COLO668 (cell line): ENCODE results near the gene SLC7A9.
"Not testable (repeated sequence)": the region's sequence is repeated elsewhere in the genome, so short reads cannot be mapped to it uniquely, and the experiment has no call there.

Source experiments
- DNase-seq: peaks from one replicate; lab custom pipeline; 2025; ENCODE audit not compliant: unreplicated experiment; lab: John Stamatoyannopoulos, UW

Gene SLC7A9

GRCh38 chr19:32864318-32865007, 5.1 kb downstream of the SLC7A9 start:
- no peak for DNase-seq

DNA sequence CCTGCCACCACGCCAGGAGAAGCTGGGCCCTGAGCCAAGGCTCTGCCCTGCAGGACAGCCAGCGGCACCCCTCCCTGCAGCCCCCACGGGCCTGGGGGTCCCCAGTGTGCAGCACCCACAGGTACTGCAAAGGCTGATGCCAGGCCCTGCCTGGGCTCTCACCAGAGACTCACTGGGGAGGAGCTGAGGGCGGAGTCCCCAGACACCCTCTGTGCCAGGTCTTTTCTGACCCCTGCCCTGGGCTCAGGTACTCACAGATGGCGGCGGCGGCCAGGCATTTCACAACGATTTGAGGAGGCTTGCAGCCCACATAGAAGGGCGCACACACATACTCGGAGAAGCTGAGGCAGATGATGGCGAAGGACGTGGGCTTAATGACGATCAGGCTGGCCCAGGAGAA, 5.7 kb downstream of the SLC7A9 start:
- no peak for DNase-seq

DNA sequence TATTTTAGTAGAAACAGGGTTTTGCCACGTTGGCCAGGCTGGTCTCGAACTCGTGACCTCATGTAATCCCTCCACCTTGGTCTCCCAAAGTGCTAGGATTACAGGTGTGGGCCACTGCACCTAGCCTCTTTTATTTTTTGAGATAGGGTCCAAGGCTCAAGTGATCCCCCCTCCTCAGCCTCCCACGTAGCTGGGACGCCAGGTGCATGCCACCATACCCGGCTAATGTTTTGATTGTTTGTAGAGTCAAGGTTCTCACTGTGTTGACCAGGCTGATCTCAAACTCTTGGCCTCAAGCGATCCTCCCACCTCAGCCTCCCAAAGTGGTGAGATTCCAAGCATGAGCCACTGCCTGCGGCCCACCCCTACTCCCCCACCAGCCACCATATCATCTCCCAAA, 6.3 kb downstream of the SLC7A9 start:
- no peak for DNase-seq

- no peak for DNase-seq
Measured at GRCh38 chr19:32862741-32863140, 6.8 kb downstream of the SLC7A9 start.

GRCh38 chr19:32862173-32862572, 7.4 kb downstream of the SLC7A9 start:
- DNase-seq = no peak

GRCh38 chr19:32861596-32861995, 8.0 kb downstream of the SLC7A9 start:
- no peak for DNase-seq

GRCh38 chr19:32859591-32859990, 10.0 kb downstream of the SLC7A9 start:
- DNase-seq = no peak

DNA sequence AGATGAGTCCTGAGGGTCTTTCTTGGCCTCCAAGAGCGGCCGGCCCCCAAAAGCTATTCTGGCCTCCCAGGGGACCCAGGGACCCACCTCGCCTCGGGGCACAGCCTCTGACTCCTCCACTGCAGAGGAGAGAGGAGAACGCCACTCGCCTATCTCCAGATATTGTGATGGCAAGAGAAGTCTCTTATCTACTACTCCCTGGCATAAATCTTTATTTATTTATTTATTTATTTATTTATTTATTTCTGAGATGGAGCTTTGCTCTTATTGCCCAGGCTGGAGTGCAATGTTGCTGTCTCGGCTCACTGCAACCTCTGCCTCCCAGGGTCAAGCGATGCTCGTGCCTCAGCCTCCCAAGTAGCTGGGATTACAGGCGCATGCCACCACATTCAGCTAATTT, 11.0 kb downstream of the SLC7A9 start:
- no peak for DNase-seq

DNA sequence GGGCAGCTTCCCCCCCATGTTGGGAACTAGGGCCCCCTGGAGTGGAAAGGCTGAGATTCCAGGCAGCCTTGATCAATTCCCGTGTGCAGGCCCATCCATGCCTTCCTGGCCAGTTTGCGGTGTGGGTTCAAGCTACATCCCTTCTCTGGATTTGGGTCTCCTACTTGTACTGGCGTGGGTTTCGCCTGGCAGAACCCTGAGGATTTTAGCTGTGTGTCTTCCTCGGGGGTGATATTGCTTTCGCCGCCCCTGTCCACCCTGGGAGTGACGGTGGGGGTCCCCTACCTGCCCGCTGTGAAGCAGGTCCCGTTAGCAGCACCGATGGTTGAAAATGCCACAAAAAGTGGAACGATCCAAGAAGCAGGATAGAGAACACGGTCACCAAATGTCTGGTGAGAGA, 11.4 kb downstream of the SLC7A9 start:
- no peak for DNase-seq

- no peak for DNase-seq
Measured at GRCh38 chr19:32857584-32857983, 12.0 kb downstream of the SLC7A9 start.

DNA sequence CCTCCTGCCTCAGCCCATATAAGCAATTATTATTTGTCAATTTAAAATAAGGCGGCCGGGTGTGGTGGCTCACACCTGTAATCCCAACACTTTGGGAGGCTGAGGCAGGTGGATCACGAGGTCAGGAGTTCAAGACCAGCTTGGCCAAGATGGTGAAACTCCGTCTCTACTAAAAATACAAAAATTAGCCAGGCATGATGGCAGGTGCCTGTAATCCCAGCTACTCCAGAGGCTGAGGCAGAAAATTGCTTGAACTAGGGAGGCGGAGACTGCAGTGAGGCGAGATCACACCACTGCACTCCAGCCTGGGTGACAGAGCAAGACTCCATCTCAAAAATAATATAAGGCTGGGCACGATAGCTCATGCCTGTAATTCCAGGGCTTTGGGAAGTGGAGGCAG, 12.7 kb downstream of the SLC7A9 start:
- DNase-seq = not testable (repeated sequence)

DNA sequence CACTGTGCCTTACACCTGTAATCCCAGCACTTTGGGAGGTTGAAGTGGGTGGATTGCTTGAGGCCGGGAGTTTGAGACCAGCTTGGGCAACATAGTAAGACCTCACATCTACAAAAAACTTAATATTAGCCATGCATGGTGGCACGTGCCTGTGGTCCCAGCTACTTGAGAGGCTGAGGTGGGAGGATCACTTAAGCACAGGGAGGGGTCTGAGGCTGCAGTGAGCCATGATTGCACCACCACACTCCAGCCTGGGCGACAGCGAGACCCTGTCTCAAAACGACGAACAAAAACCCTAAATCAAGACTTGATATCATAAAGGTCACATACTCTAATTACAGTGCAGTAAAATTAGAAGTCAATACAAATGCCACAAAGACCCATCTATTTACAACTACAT, 17.4 kb downstream of the SLC7A9 start:
- no peak for DNase-seq

DNA sequence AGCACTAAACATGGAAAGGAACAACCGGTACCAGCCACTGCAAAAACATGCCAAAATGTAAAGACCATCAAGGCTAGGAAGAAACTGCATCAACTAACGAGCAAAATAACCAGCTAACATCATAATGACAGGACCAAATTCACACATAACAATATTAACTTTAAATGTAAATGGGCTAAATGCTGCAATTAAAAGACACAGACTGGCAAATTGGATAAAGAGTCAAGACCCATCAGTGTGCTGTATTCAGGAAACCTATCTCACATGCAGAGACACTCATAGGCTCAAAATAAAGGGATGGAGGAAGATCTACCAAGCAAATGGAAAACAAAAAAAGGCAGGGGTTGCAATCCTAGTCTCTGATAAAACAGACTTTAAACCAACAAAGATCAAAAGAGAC, 21.5 kb downstream of the SLC7A9 start:
- DNase-seq = not testable (repeated sequence)

DNA sequence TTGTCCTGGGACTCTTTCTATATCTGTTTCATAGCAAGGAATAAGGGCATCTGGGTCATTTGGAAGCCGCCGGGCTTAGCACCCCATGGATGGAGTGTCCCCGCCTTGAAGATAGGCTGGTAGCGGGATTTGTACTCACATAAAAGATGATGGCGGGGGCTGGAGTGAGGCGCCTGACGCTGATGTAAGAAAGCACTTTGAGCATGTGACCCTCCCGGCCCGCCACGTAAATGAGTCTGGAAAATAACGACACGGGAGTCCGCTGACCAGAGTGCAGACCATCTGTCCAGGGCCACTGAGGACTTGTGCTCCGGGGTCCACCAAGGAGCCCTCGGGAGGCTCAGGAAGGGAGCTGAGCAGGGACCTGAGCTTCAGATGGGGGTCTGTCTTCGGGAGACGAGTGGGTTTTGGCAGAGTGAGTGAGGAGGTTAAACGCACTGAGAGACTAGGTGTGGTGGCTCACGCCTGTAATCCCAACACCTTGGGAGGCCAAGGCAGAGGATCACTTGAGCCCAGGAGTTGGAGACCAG, 25.8 kb downstream of the SLC7A9 start:
- DNase-seq = no peak

DNA sequence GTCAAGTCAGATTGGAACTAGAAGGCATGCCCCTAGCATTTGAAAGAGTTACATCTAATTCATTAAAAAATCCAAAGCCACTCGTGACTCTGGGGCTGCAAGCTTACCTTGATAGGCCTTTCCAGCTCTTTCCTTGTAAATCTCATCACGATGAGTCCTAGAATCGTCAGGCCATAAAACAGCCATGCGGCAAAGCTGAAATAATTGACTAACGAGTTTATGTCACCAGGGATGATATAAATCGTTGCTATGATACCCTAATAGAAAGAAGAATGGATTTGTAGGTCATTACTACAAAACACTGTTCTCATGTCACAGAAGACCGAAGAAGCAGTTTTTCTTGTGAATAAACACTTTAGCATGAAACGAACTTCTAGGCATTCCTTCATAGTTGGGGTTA, 27.5 kb downstream of the SLC7A9 start:
- no peak for DNase-seq

- no peak for DNase-seq
Measured at GRCh38 chr19:32837531-32837930, 32.0 kb downstream of the SLC7A9 start.

DNA sequence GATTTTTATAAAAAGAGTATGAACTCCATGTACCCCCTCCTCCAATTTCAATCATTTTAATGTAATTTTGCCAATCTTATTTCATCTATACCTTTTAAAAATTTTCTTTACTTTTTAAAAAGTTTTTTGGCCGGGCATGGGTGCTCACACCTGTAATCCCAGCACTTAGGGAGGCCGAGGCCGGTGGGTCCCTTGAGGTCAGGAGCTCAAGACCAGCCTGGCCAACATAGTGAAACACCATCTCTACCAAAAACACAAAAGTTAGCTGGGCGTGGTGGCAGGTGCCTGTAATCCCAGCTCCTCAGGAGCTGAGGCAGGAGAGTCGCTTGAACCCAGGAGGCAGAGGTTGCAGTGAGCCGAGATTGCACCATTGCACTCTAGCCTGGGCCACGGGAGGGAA, 36.2 kb downstream of the SLC7A9 start:
- not testable (repeated sequence) for DNase-seq

GRCh38 chr19:32832825-32833224, 36.7 kb downstream of the SLC7A9 start:
- not testable (repeated sequence) for DNase-seq

DNA sequence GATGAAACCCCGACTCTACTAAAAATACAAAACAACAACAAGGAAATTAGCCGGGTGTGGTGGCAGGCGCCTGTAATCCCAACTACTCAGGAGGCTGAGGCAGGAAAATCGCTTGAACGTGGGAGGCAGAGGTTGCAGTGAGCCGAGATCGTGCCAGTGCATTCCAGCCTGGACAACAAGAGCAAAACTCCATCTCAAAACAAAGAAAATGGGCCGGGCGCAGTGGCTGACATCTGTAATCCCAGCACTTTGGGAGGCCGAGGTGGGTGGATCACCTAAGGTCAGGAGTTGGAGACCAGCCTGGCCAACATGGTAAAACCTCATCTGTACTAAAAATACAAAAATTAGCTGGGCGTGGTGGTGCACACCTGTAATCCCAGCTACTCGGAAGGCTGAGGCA, 37.5 kb downstream of the SLC7A9 start:
- not testable (repeated sequence) for DNase-seq

- DNase-seq = no peak
Measured at GRCh38 chr19:32831611-32832010, 38.0 kb downstream of the SLC7A9 start.

DNA sequence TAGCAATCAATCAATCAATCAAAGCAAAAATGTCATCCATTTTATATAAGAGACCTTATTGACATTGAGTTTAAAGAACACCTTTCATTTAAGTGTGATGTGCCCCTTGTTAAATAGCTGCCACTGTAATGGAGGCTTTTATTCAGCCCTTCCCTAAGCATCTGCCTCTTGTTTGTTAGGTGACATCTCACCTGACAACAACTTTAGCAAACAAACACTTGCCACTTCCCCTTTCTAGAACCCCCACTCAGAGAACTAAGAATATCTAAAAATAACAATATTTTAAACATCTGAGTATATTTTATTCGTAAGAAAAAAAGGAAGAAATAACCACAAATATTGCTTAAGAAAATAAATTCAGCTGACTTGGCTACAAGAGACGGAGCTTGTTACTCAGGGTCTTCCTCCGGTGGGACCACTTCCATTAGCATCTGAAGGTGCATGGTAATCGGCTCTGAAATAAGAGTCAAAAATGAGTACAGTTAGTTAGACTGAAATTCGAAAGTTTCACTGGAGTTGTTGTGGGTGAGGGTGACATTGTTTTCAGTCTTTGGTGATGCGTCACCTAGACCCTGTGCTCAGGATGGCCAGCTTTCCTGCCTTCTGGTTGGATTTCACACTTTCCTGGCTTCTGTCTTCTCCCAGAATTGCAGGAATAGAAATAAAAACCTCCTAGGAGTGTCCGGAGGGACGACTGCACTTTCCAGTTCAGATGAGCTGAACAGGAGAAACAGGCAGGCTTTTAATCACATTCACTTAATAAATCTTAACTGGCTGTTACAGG, 39.1 kb downstream of the SLC7A9 start:
- no peak for DNase-seq

DNA sequence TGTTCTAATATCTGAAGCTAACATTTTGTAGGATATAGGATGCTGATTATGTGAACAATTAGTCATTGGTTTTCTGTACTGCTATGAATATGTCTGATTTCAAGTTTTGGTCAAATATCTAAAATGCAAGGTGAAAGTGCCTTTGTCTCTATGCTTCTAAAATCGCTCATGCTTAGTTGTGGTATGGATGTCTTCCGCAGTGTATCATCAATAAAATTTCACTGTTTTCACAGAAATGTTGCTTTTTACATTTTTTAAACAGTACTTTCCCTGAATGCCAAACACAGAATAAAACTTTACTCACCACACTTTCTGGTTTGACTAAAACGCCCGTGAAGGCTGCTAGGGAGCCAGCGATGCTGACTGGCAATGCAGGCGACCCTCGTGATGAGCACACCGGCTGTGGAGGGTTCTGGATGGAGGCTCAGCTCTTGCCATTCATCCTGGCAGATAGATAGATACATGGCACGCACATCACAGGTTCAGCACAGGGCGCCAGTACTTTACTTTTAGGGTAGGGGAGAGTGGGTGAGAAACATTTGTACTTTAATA, 40.1 kb downstream of the SLC7A9 start:
- no peak for DNase-seq
